K562 treated with DMSO at 1 percent for 24 hours (cell line): ENCODE data around the gene PSMA5. TPM values are rescaled to one million over a fixed set of nuclear protein-coding genes. Genes with fewer than 3 reads are reported as not detected.

Experiments used
- total RNA-seq: library from RNA; unstranded; fragments of 300-600 nt; gene quantifications from 2 replicates; pipeline ENCODE4 v1.2.3, GENCODE V29; 2022; ENCODE audit warnings: low read depth; ENCODE audit not compliant: insufficient read depth

Gene PSMA5
- total RNA-seq = 74.1 and 108 TPM in 2 replicates

DNA sequence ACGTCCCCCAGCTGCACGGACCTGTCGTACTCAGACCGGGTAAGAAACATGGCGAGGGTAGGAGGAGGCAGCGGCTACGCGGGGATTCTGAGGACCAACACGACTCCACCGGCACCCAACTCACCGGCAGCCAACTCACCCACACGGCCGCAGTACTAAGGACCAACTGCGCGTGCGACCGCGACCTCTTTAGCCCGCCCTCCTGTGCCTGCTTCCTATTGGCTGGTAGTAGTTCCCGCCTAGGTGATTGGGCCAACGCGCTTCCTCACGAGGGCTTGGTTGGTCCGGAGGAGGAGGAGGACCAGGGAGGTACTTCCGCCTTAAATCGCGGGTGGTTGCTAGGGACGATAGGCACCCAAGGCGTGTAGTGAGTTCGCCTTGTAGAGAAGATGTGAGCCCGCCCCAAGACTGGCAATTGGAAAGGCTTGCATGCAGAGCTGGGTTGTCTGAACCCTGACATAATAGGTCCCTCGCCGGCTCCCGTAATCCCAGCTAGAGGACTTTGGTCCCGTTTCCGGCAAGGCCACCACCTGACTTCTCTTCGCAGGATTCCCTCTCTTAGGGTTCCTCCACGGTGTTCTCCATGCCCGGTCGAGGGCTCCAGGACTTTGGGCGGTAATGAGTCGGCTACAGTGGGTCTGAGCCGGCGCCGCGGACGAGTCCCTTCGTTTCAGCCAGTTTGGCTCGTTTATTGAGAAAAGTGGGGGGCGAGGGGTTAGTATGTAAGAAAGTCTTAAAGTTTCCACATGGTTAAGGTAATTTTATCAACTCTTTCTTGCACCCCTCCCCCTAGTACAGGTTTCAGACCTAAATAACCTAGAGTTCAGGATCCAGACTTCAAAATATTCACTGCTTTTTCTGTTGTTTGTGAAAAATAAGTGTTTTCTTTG is at the start of gene PSMA5:
TSS of gene PSMA5 (minus strand) at position 168 of the 890 bp plus-strand sequence. CDS start at position 50, 118 bp downstream.

DNA sequence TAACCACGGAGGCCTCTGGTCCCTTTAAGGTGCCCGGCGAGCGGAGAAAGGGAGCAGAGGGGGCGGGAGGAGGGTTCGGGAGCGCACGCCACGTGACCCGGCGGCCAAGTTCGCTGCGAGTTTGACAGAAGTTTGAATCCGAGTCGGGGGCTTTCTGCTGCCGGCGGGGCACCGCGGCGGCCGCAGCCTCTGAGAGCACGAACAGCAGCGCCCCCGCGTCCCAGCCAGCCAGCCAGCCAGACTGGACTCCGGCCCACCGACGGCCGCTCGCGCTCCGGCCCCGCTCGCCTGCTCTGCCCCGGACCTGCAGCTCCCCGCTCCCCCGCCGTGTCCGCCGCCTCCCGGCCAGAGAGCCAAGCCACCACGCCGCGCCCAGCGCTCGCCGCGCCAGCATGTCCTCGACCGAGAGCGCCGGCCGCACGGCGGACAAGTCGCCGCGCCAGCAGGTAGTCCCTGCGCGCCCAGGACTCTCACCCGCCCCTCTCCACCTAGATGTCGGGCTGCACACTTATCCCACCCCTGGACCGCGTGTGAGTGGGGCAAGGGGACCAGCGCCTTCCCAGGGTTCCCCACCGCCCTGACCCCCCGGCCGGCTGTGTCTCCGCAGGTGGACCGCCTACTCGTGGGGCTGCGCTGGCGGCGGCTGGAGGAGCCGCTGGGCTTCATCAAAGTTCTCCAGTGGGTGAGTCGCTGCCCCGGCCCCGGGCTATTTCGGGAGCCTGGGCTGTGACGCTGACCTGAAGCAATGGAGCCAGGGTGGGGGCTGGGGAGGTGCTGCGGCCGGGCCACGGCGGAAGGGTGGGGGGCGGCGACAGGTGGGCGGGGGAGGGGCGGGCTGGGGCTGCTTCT is 40.4 kb upstream of the PSMA5 start, which contains the start of gene SYPL2:
TSS of gene SYPL2 (plus strand) at position 95 of the 849 bp plus-strand sequence. CDS start at position 393, 298 bp downstream.

DNA sequence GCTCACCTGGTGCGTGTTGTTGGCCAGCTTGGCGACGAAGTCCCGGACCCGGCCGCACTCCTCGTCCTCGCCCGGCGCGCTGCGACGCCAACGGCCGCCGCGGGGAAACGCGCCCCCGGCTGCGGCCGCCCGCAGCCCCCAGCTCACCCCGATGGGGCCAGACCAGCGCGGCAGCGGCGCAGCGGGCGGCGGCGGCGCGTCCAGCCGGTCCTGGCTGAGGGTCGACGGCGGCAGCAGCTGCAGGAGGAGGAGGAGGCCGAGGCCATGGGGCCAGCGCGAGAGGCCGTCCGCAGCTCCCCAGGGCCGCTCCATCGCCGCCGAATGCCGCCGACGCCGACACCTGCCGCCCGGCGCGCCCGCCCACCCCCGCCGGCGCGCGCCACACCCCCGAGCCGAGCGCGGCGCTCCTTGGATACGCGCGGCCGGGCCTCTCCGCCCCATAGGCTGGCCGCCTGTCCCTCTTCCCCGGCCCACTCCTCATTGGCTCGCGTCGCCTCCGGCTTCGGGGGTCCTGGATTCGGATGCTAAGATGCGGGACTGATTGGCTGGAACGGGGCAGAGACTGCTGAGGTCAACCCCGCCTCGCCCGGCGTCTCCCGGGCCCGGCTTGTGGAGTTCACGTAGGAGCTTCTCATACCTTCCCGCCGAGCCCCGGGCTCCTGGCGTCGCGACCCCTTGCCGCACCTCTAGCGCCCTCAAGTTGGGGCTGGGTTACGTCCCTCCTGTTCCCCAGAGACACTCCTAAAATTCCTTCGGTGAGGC is 28.5 kb downstream of the PSMA5 start, which contains the start of gene SORT1:
TSS of gene SORT1 (minus strand) at position 338 of the 762 bp plus-strand sequence. CDS start at position 312, 26 bp downstream.

Other genes starting within 250 kb of the PSMA5 start
- gene SARS1, start 212.5 kb downstream of the PSMA5 start, total RNA-seq = 623 and 642 TPM in 2 replicates
- gene CELSR2, start 176.9 kb downstream of the PSMA5 start, total RNA-seq = 19.6 and 20.2 TPM in 2 replicates
- 63.2 and 71.2 TPM in 2 replicates for gene PSRC1, start 143.3 kb downstream of the PSMA5 start, total RNA-seq
- gene MYBPHL, start 119.4 kb downstream of the PSMA5 start, total RNA-seq = 0.28 TPM in 1 of 2 replicates, not detected in the other
- 70.4 and 73.1 TPM in 2 replicates for gene SORT1, start 28.5 kb downstream of the PSMA5 start, total RNA-seq
- 0.15 TPM in 1 of 2 replicates, not detected in the other for gene SYPL2, start 40.1 kb upstream of the PSMA5 start, total RNA-seq
- gene ATXN7L2, start 57.5 kb upstream of the PSMA5 start, total RNA-seq = 6.7 and 7.0 TPM in 2 replicates
- 9.5 and 10.0 TPM in 2 replicates for gene CYB561D1, start 67.6 kb upstream of the PSMA5 start, total RNA-seq
- 1.0 and 1.1 TPM in 2 replicates for gene AMIGO1, start 83.3 kb upstream of the PSMA5 start, total RNA-seq
- 1.00 TPM in 1 of 2 replicates, not detected in the other for gene GPR61, start 113.4 kb upstream of the PSMA5 start, total RNA-seq
- 4.2 and 5.5 TPM in 2 replicates for gene GNAI3, start 122.2 kb upstream of the PSMA5 start, total RNA-seq
- gene GNAT2, start 193.2 kb upstream of the PSMA5 start, total RNA-seq = not detected in 2 replicates
- gene AMPD2, start 193.4 kb upstream of the PSMA5 start, total RNA-seq = 59.4 and 63.7 TPM in 2 replicates
- 59.3 and 69.0 TPM in 2 replicates for gene GSTM4, start 229.7 kb upstream of the PSMA5 start, total RNA-seq
- 16.9 and 20.9 TPM in 2 replicates for gene GSTM2, start 241.6 kb upstream of the PSMA5 start, total RNA-seq